ENCODE results near the gene SAT1. TPM values are rescaled to one million over a fixed set of nuclear protein-coding genes. Genes with fewer than 3 reads are reported as not detected.

The SAT1 gene
- total and polyA plus RNA-seq, 2 donors (not counting 1 experiment from before 2014, with no cell fraction given), result 118 to 148 TPM

- H3K36me3 ChIP-seq (ENCODE audit: control insufficient read depth, insufficient read depth, low read length), result no peaks in the 10 kb centered on the region
- H3K27me3 ChIP-seq (ENCODE audit: control insufficient read depth, insufficient read depth, low read length), result no peaks in the 10 kb centered on the region
- H3K27ac ChIP-seq (ENCODE audit: insufficient read depth, low read length), result no peak overlapping the region
- no peak for DNase-seq (ENCODE audit: low read depth in 2 of 2)
- H3K4me2 ChIP-seq (ENCODE audit: extremely low read depth, insufficient read depth, low read length), result no peak overlapping the region
- no peaks in the 10 kb centered on the region for H4K20me1 ChIP-seq (ENCODE audit: control insufficient read depth, extremely low read depth, insufficient read depth, low read length)
- no peak overlapping the region for H3K9ac ChIP-seq (ENCODE audit: insufficient read depth, low read length)
- H3K4me1 ChIP-seq (ENCODE audit: control insufficient read depth, extremely low read depth, insufficient read depth, low read length), result no peaks in the 10 kb centered on the region
- no peaks in the 10 kb centered on the region for H3K9me3 ChIP-seq (ENCODE audit: control insufficient read depth, insufficient read depth, low read depth, low read length)
- no peaks in the 10 kb centered on the region for H3K79me2 ChIP-seq (ENCODE audit: control insufficient read depth, insufficient read depth, low read length)
- H3K4me3 ChIP-seq (replicated peaks in 1 of 4; ENCODE audit: control extremely low read depth in 1 of 4, insufficient read depth in 1 of 4, low read depth in 3 of 4, low read length in 4 of 4), result no peak overlapping the region
- H2AFZ ChIP-seq (ENCODE audit: low read length), result no peak overlapping the region
- no peak for TF ChIP-seq EZH2 (IDR thresholded peaks at IDR 0.05; ENCODE audit: low read length, missing control alignments)
- TF ChIP-seq CTCF (conservative IDR thresholded peaks at IDR 0.05 in 1 of 2, IDR thresholded peaks at IDR 0.05 in 1 of 2; ENCODE audit: low read depth in 1 of 2, low read length in 2 of 2), result no peak
Observed at GRCh38 chrX:23813808-23814207, 30.8 kb downstream of the SAT1 start.

- H3K9me3 ChIP-seq (ENCODE audit: control insufficient read depth, insufficient read depth, low read depth, low read length), result no peaks in the 10 kb centered on the region
- no peak overlapping the region for H2AFZ ChIP-seq (ENCODE audit: low read length)
- no peaks in the 10 kb centered on the region for H4K20me1 ChIP-seq (ENCODE audit: control insufficient read depth, extremely low read depth, insufficient read depth, low read length)
- no peak overlapping the region for H3K27ac ChIP-seq (ENCODE audit: insufficient read depth, low read length)
- no peaks in the 10 kb centered on the region for H3K79me2 ChIP-seq (ENCODE audit: control insufficient read depth, insufficient read depth, low read length)
- H3K4me3 ChIP-seq (replicated peaks in 1 of 4; ENCODE audit: control extremely low read depth in 1 of 4, insufficient read depth in 1 of 4, low read depth in 3 of 4, low read length in 4 of 4), result no peak overlapping the region
- DNase-seq (ENCODE audit: low read depth in 2 of 2), result no peak
- H3K4me1 ChIP-seq (ENCODE audit: control insufficient read depth, extremely low read depth, insufficient read depth, low read length), result no peaks in the 10 kb centered on the region
- TF ChIP-seq CTCF (conservative IDR thresholded peaks at IDR 0.05 in 1 of 2, IDR thresholded peaks at IDR 0.05 in 1 of 2; ENCODE audit: low read depth in 1 of 2, low read length in 2 of 2), result no peak
- TF ChIP-seq EZH2 (IDR thresholded peaks at IDR 0.05; ENCODE audit: low read length, missing control alignments), result no peak
- no peak overlapping the region for H3K9ac ChIP-seq (ENCODE audit: insufficient read depth, low read length)
- no peaks in the 10 kb centered on the region for H3K36me3 ChIP-seq (ENCODE audit: control insufficient read depth, insufficient read depth, low read length)
- no peak overlapping the region for H3K4me2 ChIP-seq (ENCODE audit: extremely low read depth, insufficient read depth, low read length)
- H3K27me3 ChIP-seq (ENCODE audit: control insufficient read depth, insufficient read depth, low read length), result no peaks in the 10 kb centered on the region
Observed at GRCh38 chrX:23815376-23815775, 32.4 kb downstream of the SAT1 start.

GRCh38 chrX:23816179-23816578 is 33.2 kb downstream of the SAT1 start:
- Histone ChIP-seq H3K4me1 (ENCODE audit: control insufficient read depth, extremely low read depth, insufficient read depth, low read length) (no peaks in the 10 kb centered on the region), H3K9me3 (ENCODE audit: control insufficient read depth, insufficient read depth, low read depth, low read length) (no peaks in the 10 kb centered on the region), H2AFZ (ENCODE audit: low read length) (no peak overlapping the region), H3K27me3 (ENCODE audit: control insufficient read depth, insufficient read depth, low read length) (no peaks in the 10 kb centered on the region), H3K4me3 (replicated peaks in 1 of 4; ENCODE audit: control extremely low read depth in 1 of 4, insufficient read depth in 1 of 4, low read depth in 3 of 4, low read length in 4 of 4) (no peak overlapping the region), H3K9ac (ENCODE audit: insufficient read depth, low read length) (no peak overlapping the region), H4K20me1 (ENCODE audit: control insufficient read depth, extremely low read depth, insufficient read depth, low read length) (no peaks in the 10 kb centered on the region), H3K4me2 (ENCODE audit: extremely low read depth, insufficient read depth, low read length) (no peak overlapping the region), H3K79me2 (ENCODE audit: control insufficient read depth, insufficient read depth, low read length) (no peaks in the 10 kb centered on the region), H3K27ac (ENCODE audit: insufficient read depth, low read length) (no peak overlapping the region), H3K36me3 (ENCODE audit: control insufficient read depth, insufficient read depth, low read length) (no peaks in the 10 kb centered on the region)
- no peak for TF ChIP-seq CTCF (conservative IDR thresholded peaks at IDR 0.05 in 1 of 2, IDR thresholded peaks at IDR 0.05 in 1 of 2; ENCODE audit: low read depth in 1 of 2, low read length in 2 of 2)
- no peak for TF ChIP-seq EZH2 (IDR thresholded peaks at IDR 0.05; ENCODE audit: low read length, missing control alignments)
- no peak for DNase-seq (ENCODE audit: low read depth in 2 of 2)

Data from fibroblast of lung (primary cell).